Activated T-helper 9 cell treated with anti-CD3 and anti-CD28 coated beads, Interleukin-2, amount 50 U/mL, for 16 hours (primary cell): ENCODE data around the gene NBPF3.
"Not testable (repeated sequence)": the region's sequence is repeated elsewhere in the genome, so short reads cannot be mapped to it uniquely, and the experiment has no call there.

Source experiments
- DNase-seq: peaks from one replicate; pipeline ENCODE4 v3.0.0-alpha.2; 2020; ENCODE audit warnings: low read depth

Gene NBPF3, protein sequence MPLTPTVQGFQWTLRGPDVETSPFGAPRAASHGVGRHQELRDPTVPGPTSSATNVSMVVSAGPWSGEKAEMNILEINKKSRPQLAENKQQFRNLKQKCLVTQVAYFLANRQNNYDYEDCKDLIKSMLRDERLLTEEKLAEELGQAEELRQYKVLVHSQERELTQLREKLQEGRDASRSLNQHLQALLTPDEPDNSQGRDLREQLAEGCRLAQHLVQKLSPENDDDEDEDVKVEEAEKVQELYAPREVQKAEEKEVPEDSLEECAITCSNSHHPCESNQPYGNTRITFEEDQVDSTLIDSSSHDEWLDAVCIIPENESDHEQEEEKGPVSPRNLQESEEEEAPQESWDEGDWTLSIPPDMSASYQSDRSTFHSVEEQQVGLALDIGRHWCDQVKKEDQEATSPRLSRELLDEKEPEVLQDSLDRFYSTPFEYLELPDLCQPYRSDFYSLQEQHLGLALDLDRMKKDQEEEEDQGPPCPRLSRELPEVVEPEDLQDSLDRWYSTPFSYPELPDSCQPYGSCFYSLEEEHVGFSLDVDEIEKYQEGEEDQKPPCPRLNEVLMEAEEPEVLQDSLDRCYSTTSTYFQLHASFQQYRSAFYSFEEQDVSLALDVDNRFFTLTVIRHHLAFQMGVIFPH

DNA sequence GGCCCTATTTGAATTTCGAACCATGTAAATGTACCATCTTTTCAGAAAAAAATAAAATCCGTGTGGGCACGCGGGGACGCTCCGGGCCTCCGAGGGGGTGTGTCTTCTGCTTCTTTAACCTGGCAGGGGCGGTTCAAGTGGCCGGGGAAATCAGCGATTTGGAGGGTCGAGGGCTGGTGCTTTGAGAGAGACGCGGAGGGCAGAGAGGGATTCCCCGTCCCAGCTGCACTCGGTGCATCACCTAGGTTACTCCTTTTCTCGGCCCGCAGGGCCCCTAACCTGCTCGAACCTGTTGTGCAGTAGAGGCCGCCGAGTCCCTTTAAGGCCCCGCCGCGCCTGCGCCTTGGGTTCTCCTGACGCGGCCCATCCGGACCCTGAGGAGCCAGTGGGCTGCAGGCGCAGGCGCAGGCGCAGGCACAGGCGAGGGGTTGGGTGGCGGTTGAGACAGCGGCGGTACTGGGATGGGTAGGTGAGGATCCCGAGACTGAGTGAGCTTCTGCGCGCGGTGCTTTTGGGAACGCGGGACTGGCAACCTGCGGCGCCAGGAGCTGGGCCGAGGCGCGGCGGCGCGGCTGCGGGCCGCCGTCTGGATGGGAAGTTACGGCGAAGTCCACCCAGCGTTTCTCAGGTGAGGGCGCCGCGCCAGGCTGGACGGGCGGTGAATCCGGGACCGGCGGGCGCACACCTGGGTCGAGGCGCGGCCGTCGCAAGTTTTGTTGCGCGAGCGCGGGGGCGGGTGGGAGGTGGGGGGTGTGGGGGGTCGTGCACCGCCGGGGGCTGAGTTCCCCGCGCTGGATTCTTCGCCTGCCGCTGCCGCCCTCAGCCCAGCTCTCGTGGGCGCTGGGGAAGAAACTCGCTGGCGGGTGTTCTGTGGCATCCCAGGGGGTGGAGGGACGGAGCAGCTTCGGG, at the start of gene NBPF3:
NBPF3 (plus strand) TSS at position 417 of the 909 bp plus-strand sequence. CDS start 4,950 bp downstream, outside the sequence.
- DNase-seq, result peak; percentile 79

DNA sequence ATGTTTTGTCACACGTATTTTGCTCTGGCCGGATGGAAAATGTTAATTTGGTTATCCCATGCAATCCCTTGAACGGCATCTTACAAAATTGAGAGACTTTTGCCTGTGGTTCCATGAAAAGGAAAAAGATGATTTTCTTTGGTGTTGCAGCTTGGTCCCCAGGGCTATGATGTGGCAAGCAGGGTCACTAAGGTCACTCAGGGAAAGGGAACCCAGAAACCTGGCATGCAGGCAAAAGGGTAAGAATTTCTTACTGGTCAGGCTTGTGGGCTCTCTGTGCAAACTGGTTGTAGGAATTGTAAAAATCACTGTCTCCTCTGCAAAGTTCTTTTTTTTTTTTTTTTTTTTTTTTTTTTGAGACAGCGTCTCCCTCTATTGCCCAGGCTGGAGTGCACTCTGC, 48.4 kb upstream of the NBPF3 start:
- no peak for DNase-seq

DNA sequence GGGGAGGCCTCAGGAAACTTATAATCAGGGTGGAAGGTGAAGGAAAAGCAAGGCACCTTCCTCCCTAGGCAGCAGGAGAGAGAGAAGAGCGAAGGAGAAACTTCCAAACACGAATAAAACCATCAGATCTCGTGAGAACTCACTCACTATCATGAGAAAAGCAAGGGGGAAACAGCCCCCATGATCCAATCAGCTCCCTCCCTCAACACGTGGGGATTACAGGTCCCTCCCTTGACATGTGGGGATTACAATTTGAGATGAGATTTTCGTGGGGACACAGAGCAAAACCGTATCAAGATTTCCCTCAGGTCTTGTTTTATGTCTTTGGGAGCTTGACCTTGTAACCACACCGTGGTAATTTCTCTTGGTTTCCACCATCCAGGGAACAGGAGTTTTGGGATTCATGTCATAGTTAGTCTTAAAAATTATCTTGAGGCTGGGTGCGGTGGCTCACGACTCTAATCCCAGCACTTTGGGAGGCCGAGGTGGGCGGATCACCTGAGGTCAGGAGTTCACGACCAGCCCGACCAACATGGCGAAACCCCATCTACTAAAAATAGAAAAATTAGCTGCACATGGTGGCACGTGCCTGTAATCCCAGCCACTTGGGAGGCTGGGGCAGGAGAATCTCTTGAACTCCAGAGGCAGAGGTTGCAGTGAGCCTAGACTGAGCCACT, 47.2 kb upstream of the NBPF3 start:
- DNase-seq, result no peak

DNA sequence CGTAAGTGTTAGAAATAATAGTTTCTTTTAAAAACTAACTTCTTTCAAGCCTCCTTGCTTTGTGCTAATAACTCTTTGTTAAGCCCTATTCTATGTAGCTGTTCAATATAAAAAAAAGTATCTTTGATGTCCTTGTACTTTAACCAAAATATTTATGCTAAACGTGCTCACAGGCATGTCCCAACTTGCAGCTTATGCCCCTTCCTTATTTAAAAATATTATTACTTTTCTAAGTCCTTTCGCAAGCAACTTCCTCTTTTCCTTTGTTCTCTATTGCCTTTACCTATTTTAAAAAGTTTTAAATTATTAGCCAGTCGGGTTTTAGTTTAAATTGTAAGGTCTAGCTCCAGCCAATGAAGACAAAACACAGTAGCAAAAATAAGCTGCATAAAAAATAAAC, 43.4 kb upstream of the NBPF3 start:
- DNase-seq, result no peak

DNA sequence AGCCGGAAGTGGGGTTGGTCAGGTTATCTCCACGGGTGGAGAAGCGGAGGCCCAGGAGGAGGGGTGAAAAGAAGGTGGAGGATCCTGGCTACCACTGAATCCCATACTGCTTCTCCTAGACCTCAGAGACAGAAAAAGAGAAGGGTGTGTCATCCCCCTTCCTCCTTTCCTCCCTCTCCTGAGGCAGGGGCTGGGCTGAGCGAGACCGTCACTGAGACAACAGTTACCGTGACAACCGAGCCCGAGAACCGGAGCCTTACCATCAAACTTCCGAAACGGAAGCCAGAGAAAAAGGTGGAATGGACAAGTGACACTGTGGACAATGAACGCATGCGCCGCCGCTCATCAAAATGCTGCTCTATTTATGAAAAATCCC, 42.1 kb upstream of the NBPF3 start:
- no peak for DNase-seq

DNA sequence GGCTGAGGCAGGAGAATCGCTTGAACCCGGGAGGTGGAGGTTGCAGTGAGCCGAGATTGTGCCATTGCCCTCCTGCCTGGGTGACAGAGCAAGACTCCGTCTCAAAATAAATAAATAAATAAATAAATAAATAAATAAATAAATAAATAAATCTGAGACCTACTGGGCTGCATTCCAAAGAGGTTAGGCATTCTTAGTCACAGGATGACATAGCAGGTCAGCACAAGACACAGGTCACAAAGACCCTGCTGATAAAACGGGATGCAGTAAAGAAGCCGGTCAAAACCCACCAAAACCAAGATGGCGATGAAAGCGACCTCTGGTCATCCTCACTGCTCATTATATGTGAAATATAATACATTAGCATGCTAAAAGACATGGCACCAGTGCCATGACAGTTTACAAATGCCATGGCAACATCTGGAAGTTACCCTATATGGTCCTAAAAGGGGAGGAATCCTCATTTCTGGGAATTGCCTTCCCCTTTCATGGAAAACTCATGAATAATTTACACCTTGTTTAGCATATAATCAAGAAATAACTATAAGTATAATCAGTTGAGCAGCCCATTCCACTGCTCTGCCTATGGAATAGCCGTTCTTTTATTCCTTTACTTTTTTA, 38.1 kb upstream of the NBPF3 start:
- DNase-seq, result not testable (repeated sequence)

DNA sequence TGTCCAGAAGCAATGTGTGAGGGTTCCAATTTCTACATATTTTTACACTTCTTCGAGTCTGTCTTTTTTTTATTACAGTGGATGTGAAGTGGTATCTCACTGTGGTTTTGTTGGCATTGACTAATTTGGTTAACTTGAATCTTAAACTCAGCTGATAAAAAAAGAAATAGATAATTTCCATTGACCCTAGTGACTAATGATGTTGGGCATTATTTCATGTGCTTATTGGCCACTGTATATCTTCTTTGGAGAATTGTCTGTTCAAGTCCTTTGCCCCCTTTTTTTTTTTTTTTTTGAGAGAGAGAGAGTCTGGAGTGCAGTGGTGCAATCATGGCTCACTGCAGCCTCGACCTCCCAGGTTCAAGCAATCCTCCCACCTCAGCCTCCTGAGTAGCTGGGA, 33.3 kb upstream of the NBPF3 start:
- DNase-seq, result no peak

DNA sequence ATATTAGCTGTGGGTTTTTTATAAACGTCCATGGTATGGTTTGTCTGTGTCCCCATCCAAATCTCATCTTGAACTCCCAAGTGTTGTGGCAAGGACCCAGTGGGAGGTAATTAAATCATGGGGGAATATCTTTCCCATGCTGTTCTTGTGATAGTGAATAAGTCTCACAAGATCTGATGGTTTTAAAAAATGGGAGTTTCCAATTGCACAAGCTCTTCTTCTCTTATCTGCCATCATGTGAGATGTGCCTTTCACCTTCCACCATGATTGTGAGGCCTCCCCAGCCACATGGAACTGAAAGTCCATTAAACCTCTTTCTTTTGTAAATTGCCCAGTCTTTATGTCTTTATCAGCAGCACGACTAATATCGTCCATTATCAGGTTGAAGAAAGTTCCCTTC, 30.0 kb upstream of the NBPF3 start:
- DNase-seq, result not testable (repeated sequence)

DNA sequence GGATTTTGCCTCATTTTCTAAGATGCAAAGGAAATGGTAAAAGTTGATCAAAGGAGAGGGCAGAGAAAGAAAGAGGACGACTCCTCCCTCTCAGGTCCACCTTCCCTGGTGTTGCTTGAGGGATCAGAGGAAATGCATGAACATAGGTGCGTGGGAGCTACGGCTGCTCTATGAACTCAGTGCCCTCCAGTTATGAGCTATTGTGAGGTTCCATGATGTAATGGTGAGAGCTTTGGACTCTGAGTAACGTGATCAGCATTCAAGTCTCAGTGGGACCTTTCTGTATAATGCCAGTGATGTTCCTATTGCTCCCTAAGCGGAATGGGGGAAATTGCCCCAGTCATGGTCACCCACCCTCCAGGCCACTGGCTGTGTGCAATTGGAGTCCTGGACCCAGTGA, 25.9 kb upstream of the NBPF3 start:
- no peak for DNase-seq

DNA sequence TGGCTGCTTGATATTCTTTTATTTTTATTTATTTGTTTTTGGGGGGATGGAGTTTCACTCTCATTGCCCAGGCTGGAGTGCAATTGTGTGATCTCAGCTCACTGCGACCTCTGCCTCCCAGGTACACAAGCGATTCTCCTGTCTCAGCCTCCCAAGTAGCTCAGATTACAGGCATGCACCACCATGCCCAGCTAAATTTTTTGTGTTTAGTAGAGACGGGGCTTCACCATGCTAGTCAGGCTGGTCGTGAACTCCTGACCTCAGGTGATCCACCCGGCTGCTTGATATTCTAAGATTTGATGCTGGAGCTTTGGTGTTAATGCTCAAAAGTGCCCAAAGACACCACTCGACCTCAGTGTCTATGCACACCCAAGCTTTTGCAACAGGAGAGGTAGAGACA, 19.6 kb upstream of the NBPF3 start:
- DNase-seq, result not testable (repeated sequence)

DNA sequence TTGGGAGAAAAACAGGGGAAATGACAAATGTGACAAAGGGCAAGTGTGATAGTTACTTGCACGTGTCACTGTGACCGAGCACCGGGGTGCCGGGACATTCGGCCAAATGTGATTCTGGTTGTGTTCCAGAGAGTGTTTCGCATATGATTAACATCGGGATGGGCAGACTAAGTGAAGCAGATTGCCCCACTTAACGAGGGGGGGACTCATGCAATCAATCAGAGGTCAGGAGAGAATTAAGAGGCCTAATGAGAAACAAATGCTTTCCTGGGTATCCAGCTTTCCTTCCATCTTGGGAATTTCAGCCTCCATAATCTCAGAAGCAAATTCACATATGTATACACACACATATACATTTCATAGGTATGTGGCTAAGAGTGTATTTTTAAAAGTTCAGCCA, 18.6 kb upstream of the NBPF3 start:
- DNase-seq, result not testable (repeated sequence)

DNA sequence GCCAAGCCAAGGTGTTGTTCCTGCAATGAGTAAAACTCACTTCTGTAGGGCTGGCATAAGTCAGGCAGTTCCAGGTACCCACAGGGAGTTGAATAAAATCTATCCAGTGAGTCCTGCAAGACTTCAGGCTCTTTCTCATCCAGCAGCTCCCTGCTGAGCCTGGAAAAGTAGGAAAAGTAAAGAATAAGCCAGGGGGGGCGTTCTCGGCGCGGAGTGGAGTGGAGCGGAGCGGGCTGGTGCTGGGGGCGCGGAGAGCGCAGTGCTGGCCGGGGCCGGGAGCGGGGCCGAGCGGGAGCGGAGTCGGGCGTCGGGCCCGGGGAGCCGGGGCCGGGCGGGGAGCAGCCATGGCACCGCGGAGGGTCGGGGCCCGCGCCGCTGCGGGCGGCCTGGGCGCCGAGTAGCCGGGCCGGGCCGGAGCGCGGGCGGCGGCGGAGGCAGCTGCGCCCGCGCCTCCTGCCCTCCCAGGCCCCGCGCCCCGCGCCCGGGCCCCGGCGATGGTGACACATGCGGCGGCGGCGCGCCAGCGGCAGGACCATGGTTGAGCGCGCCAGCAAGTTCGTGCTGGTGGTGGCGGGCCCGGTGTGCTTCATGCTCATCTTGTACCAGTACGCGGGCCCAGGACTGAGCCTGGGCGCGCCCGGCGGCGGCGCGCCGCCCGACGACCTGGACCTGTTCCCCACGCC, 12.0 kb upstream of the NBPF3 start:
- DNase-seq, result not testable (repeated sequence)

DNA sequence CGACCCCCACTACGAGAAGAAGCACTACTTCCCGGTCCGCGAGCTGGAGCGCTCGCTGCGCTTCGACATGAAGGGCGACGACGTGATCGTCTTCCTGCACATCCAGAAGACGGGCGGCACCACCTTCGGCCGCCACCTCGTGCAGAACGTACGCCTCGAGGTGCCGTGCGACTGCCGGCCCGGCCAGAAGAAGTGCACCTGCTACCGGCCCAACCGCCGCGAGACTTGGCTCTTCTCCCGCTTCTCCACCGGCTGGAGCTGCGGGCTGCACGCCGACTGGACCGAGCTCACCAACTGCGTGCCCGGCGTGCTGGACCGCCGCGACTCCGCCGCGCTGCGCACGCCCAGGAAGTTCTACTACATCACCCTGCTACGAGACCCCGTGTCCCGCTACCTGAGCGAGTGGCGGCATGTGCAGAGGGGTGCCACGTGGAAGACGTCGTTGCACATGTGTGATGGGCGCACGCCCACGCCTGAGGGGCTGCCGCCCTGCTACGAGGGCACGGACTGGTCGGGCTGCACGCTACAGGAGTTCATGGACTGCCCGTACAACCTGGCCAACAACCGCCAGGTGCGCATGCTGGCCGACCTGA, 11.4 kb upstream of the NBPF3 start:
- DNase-seq, result not testable (repeated sequence)

DNA sequence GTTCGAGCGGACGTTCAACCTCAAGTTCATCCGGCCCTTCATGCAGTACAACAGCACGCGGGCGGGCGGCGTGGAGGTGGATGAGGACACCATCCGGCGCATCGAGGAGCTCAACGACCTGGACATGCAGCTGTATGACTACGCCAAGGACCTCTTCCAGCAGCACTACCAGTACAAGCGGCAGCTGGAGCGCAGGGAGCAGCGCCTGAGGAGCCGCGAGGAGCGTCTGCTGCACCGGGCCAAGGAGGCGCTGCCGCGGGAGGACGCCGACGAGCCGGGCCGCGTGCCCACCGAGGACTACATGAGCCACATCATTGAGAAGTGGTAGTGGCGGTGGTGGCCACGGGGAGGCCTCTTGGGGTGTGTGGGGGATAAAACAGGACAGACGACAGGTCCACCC, 10.7 kb upstream of the NBPF3 start:
- DNase-seq, result not testable (repeated sequence)

DNA sequence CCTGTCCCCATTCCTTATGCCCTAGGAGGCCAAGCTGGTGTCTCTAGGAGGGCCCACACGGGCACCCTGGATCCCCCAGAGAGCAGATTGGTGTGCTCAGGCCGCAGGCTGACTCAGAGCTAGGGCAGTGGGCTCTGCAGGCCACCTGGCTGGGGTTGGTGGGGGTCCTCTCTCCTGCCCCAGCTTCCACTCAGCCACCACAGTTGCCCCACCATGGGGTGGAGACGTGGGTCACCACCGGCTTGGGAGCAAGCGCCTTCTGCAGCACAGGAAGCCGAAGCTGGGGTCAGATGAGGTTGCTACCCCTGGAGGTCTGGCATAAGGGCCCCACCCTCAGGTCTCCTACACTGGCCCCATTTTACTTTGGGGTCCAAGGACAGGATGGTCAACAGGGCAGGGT, 9.1 kb upstream of the NBPF3 start:
- DNase-seq, result not testable (repeated sequence)

DNA sequence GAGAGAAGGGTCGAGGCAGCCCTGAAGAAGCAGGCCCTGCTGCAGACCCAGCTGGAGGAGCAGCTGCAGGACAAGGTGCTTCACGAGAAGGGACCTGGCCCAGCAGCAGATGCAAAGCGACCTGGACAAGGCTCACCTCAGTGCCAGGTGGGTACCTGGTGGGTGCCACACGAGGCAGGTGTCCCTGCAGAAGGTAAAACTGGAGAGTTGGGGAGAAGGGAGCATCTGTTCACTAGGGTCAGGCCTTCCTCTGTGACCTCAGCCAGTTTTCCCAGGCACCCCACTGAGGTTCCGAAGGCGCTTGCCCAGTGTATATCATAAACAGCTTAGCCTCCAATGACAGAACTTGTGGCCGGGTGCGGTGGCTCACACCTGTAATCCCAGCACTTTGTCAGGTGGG, 5.5 kb upstream of the NBPF3 start:
- DNase-seq, result no peak

DNA sequence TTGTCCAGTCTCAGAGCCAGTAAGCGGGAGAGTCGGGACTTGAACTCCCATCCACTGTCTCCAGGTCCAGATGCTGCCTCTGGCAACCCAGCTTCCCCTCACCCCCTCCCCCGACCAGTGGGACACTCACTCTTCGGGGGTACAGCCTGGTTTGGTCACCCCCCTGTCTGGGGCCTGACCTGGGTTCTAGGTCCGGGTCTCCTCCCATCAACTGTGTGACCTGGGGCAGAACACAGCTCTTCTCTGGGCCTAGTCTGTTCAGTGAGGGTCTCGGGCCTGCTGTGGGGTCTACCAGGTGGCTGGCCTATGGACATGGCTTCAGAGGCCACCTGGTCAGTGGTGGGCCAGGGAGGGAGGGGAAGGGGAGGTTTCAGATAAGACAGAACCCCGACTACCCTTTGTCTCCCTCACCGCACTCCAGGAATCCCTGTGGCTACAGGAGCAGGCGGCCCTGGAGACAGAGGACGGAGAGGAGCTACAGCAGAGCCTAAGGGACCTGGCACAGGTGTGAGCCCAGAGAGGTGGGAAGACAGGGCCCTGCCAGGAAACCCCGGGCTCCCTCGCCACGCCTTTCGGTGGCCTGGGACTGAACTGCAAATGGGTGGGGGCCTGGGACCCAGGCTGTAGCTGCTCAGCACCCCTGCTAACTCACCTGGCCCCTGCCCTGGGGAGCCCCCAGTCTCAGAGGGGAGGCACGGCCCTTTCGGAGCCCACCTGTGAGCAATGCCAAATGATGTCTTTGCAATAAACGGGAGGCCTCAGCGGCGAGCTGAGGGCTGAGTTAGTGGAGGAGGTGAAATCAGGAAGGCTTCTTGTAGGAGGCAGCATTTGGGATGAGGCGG, 4.1 kb upstream of the NBPF3 start:
- no peak for DNase-seq

DNA sequence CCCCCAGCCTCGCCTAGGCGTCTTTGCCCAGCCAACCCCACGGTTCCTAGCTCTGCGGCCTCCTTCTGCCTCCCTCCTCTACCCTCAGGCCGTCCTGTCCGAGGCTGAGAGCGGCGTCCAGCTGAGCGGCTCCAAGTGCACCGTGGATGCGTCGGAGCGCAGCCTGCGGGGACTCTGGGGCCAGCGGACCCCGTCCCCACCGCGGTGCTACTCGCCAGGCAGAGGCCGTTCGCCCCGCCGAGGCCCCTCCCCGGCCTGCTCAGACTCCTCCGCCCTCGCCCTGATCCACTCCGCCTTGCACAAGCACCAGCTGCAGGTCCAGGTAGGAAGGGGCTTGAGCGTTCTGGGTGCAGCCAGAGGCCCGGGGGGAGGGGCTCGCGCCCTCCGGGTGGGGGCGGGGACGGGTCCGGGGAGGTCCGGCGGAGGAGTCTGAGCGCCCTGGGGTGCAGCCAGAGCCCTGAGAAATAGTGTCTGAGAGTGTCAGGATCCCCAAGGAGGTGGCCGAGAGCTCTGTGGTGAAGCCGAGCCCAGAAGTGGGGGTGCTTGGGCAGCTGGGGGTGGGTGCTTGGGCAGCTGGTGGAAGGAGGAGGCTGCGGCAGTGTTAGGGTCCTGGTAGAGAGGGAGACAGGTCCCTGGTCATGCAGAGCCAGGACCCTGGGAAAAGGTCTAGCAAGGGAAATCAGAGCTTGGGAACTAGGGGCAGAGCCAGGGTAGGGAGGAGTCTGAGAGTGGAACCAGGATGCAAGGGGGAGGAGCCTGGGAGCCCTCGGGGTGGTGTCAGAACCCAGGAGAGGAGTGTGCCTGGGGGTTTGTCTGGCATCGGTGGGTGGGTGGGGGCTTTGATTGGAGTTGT, 3.2 kb upstream of the NBPF3 start:
- DNase-seq, result no peak

DNA sequence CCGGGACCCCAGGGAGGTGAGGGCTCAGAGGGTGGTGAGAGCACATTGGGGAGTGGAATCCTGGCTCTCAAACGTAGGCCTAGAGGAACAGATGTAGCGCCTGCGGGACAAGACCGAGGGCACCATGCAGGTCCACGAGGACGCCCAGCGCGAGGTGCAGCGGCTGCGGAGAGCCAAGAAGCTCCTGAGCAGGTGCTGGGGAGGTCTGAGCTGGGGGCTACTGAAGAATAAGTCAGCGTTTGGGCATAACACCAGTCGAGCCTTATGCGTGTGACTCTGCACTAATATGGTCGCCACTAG, 2.6 kb upstream of the NBPF3 start:
- no peak for DNase-seq
